Measurements from ENCODE around the gene MTA1.
A peak's percentile ranks its signal among the peaks of the same experiment; 100 is the strongest.

MTA1 gene

GRCh38 chr14:105427936-105428485 lies 8.4 kb downstream of the MTA1 start:
- peaks cover 2% of the 10 kb centered on the region for H3K36me3 ChIP-seq (replicated peaks)
- DNase-seq = no peak
- no peak overlapping the region for H3K27ac ChIP-seq
- no peak overlapping the region for H3K4me3 ChIP-seq (ENCODE audit: low read depth, low read length)
- H3K27me3 ChIP-seq (replicated peaks) = no peaks in the 10 kb centered on the region
- TF ChIP-seq, protein P1, sequence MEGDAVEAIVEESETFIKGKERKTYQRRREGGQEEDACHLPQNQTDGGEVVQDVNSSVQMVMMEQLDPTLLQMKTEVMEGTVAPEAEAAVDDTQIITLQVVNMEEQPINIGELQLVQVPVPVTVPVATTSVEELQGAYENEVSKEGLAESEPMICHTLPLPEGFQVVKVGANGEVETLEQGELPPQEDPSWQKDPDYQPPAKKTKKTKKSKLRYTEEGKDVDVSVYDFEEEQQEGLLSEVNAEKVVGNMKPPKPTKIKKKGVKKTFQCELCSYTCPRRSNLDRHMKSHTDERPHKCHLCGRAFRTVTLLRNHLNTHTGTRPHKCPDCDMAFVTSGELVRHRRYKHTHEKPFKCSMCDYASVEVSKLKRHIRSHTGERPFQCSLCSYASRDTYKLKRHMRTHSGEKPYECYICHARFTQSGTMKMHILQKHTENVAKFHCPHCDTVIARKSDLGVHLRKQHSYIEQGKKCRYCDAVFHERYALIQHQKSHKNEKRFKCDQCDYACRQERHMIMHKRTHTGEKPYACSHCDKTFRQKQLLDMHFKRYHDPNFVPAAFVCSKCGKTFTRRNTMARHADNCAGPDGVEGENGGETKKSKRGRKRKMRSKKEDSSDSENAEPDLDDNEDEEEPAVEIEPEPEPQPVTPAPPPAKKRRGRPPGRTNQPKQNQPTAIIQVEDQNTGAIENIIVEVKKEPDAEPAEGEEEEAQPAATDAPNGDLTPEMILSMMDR (IDR thresholded peaks at IDR 0.05; ENCODE audit: low read depth, low read length, missing control alignments) = no peak
- in situ Hi-C loops (cut with HindIII; ENCODE audit: low pct_ligation_motif_present, low sequenced_read_pairs) = no loop called here

- TF ChIP-seq, protein P1 (IDR thresholded peaks at IDR 0.05; ENCODE audit: low read depth, low read length, missing control alignments) = no peak
- in situ Hi-C loops (cut with HindIII; ENCODE audit: low pct_ligation_motif_present, low sequenced_read_pairs) = no loop called here
Observed at GRCh38 chr14:105430042-105430441, 10.4 kb downstream of the MTA1 start.

GRCh38 chr14:105430565-105430964 lies 10.9 kb downstream of the MTA1 start:
- in situ Hi-C loops (cut with HindIII; ENCODE audit: low pct_ligation_motif_present, low sequenced_read_pairs) = no loop called here
- DNase-seq = peak; percentile 76
- peaks cover 2% of the 10 kb centered on the region for H3K36me3 ChIP-seq (replicated peaks)
- no peaks in the 10 kb centered on the region for H3K27me3 ChIP-seq (replicated peaks)
- TF ChIP-seq, protein P1 (IDR thresholded peaks at IDR 0.05; ENCODE audit: low read depth, low read length, missing control alignments) = no peak
- H3K4me3 ChIP-seq (ENCODE audit: low read depth, low read length) = no peak overlapping the region
- H3K27ac ChIP-seq = peak overlapping the region; percentile 66

More at GRCh38 chr14:105430042-105430441, 10.4 kb downstream of the MTA1 start:
- DNase-seq = no peak
- Histone ChIP-seq H3K4me3 (ENCODE audit: low read depth, low read length) (no peak overlapping the region), H3K27ac (no peak overlapping the region), H3K27me3 (replicated peaks) (no peaks in the 10 kb centered on the region), H3K36me3 (replicated peaks) (peaks cover 2% of the 10 kb centered on the region)

DNA sequence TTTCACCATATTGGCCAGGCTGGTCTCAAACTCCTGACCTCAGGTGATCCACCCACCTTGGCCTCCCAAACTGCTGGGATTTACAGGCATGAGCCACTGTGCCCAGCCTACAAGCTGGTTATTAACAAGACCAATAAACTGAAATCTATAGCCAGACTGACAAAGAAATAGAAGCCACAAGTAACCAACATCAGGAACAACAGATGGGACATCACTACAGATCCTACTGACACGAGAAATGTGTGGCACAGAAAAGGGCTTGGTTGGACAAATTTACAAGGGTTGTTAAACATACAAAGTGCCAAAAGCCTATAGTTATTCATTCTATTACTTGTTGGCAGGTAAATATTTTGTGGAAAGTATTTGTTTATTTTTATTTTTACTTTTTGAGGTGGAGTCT lies 11.6 kb downstream of the MTA1 start:
- H3K27me3 ChIP-seq (replicated peaks) = no peaks in the 10 kb centered on the region
- peaks cover 2% of the 10 kb centered on the region for H3K36me3 ChIP-seq (replicated peaks)
- TF ChIP-seq, protein P1 (IDR thresholded peaks at IDR 0.05; ENCODE audit: low read depth, low read length, missing control alignments) = no peak
- no peak for DNase-seq
- peak overlapping the region; percentile 66 for H3K27ac ChIP-seq
- H3K4me3 ChIP-seq (ENCODE audit: low read depth, low read length) = no peak overlapping the region
- in situ Hi-C loops (cut with HindIII; ENCODE audit: low pct_ligation_motif_present, low sequenced_read_pairs) = no loop called here

- in situ Hi-C loops (cut with HindIII; ENCODE audit: low pct_ligation_motif_present, low sequenced_read_pairs) = no loop called here
- no peak overlapping the region for H3K4me3 ChIP-seq (ENCODE audit: low read depth, low read length)
- no peak for DNase-seq
- H3K27ac ChIP-seq = no peak overlapping the region
- no peaks in the 10 kb centered on the region for H3K27me3 ChIP-seq (replicated peaks)
- TF ChIP-seq, protein P1 (IDR thresholded peaks at IDR 0.05; ENCODE audit: low read depth, low read length, missing control alignments) = no peak
- no peaks in the 10 kb centered on the region for H3K36me3 ChIP-seq (replicated peaks)
Observed at GRCh38 chr14:105432657-105433056, 13.0 kb downstream of the MTA1 start.

DNA sequence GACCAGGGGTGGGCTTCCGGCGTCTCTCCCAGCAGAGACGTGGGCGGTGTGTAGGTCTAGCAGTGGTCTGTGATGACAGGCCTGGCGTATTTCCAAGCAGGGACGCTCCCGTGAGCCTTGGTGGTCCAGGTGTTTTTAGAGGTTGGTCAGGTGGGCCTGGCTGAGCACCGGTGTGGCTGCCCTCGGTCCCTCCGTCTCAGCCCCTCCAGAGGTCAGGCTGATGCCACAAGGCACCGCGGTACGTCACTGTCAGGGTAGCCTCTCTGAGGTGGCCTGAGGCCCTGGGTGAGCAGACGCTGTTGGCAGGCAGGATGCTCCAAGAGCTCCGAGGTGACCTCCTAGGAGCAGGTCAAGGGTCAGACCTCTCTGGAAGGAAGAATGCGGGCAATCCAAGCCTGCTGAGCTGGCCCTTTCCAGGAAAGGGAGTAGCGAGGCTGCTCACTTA lies 13.6 kb downstream of the MTA1 start:
- TF ChIP-seq, protein P1 (IDR thresholded peaks at IDR 0.05; ENCODE audit: low read depth, low read length, missing control alignments) = no peak
- Histone ChIP-seq H3K27me3 (replicated peaks) (no peaks in the 10 kb centered on the region), H3K4me3 (ENCODE audit: low read depth, low read length) (no peak overlapping the region), H3K27ac (no peak overlapping the region), H3K36me3 (replicated peaks) (no peaks in the 10 kb centered on the region)
- no peak for DNase-seq
- in situ Hi-C loops (cut with HindIII; ENCODE audit: low pct_ligation_motif_present, low sequenced_read_pairs) = no loop called here

Data from brain microvascular endothelial cell (primary cell).